AG04450 (cell line): Measurements from ENCODE around the gene CFAP20. TPM values are rescaled to one million over a fixed set of nuclear protein-coding genes. Genes with fewer than 3 reads are reported as not detected.

ENCODE experiments used
- CTCF ChIA-PET: fragments of 300-600, 350-600 bp; formaldehyde crosslinking; extraction: SDS; loops from one replicate; lab custom pipeline; 2022; ENCODE audit warnings: antibody characterized with exemption, inconsistent platforms; lab: Charles Lee
- POLR2A ChIA-PET: fragments of 350-600 bp; formaldehyde crosslinking; extraction: SDS; loops from one replicate; lab custom pipeline; 2021; ENCODE audit warnings: antibody characterized with exemption, inconsistent platforms; lab: Yijun Ruan, JAX
- DNase-seq: peaks from one replicate; pipeline ENCODE4 v3.0.0-alpha.2; 2011; ENCODE audit warnings: low read depth, low spot score
- H3K27ac ChIP-seq: one replicate; pipeline ENCODE4 v1.5.1; 2012; ENCODE audit warnings: low read depth, low read length, control low read depth
- H3K27me3 ChIP-seq: one replicate; pipeline ENCODE4 v1.6.0; 2012; ENCODE audit warnings: low read length; ENCODE audit not compliant: control insufficient read depth, insufficient read depth
- H3K4me3 ChIP-seq: 2 replicates; pipeline ENCODE4 v1.5.1; 2011; ENCODE audit warnings: mild to moderate bottlenecking, low read depth, low read length, control low read depth
- H3K9me3 ChIP-seq: 2 replicates; pipeline ENCODE4 v1.5.1; 2012; ENCODE audit warnings: low read length; ENCODE audit not compliant: control insufficient read depth, insufficient read depth
- CTCF ChIP-seq: IDR thresholded peaks from 2 replicates; pipeline ENCODE4 v1.5.1; 2011; ENCODE audit warnings: low read depth, low read length, control low read depth, inconsistent platforms
- polyA plus RNA-seq: library from polyadenylated mRNA; depleted of rRNA; stranded (reverse); fragments of >200 nt; gene quantifications from 2 replicates; pipeline ENCODE4 v1.2.3, GENCODE V29; 2011

The CFAP20 gene
- polyA plus RNA-seq, 1 experiment, result 35.7 TPM

DNA sequence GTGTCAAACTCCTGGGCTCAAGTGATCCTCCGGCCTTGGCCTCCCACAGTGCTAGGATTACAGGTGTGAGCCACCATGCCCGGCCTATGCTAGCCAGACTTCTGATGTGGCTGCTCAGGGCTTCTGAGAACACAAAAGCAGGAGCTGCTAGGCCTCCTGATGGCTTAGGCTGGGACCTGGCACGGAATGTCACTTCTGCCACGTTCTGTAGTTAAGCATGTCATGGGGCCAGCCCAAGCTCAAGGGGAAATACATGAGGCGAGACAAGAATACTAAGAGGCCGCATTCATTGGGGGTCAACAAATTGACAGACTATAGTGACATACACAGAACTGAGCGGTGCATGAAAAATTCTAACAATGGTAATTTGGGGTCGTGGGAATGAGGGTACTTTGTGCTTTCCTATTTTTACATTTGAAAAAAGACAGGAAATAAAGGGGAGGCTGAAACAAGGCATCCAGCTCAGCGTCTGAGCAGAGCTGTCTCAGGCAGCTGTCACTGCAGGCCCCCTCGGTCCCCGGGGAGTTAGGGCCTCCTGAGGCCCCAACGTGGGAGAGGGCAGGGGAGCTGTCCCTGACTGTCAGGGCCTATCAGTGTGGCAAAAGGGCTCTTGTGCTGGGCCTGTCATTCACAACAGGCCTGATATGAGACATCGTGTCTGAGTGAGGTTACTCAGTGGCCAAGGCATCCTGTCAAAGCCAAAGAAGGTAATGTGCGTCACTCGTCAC is 26.4 kb downstream of the CFAP20 start:
- Histone ChIP-seq H3K4me3 (no peak overlapping the region), H3K9me3 (no peaks in the 10 kb centered on the region), H3K27ac (no peak overlapping the region), H3K27me3 (peaks cover 13% of the 10 kb centered on the region)
- no peak for TF ChIP-seq CTCF
- POLR2A ChIA-PET, result no interaction called here
- CTCF ChIA-PET, result interaction anchor here (0.6 kb wide), 1 partner anchor 223 kb away, joined by 7 read pairs; no protein-coding TSS in a partner anchor
- DNase-seq, result no peak

DNA sequence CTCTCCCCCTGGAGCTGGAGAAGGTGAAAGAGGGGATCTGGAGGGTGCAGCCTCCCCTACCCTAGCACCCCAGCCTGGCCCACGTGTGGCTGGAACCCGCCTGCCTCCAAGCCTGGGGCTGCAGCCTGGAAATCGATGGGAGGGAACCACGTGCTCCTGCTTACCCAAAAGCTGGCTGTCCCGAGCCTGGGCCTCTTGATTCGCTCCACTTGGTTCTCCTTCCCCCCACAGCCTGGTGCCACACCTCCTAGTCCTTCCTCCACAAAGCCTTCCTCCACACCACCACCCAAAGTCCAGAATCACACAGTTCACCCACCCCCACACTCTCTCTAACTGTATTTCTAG is 29.3 kb downstream of the CFAP20 start:
- ChIA-PET POLR2A (no interaction called here), CTCF (no interaction called here)
- no peak overlapping the region for H3K4me3 ChIP-seq
- no peak overlapping the region for H3K27ac ChIP-seq
- H3K9me3 ChIP-seq, result no peaks in the 10 kb centered on the region
- DNase-seq, result no peak
- H3K27me3 ChIP-seq, result peaks cover 17% of the 10 kb centered on the region
- TF ChIP-seq CTCF, result no peak

DNA sequence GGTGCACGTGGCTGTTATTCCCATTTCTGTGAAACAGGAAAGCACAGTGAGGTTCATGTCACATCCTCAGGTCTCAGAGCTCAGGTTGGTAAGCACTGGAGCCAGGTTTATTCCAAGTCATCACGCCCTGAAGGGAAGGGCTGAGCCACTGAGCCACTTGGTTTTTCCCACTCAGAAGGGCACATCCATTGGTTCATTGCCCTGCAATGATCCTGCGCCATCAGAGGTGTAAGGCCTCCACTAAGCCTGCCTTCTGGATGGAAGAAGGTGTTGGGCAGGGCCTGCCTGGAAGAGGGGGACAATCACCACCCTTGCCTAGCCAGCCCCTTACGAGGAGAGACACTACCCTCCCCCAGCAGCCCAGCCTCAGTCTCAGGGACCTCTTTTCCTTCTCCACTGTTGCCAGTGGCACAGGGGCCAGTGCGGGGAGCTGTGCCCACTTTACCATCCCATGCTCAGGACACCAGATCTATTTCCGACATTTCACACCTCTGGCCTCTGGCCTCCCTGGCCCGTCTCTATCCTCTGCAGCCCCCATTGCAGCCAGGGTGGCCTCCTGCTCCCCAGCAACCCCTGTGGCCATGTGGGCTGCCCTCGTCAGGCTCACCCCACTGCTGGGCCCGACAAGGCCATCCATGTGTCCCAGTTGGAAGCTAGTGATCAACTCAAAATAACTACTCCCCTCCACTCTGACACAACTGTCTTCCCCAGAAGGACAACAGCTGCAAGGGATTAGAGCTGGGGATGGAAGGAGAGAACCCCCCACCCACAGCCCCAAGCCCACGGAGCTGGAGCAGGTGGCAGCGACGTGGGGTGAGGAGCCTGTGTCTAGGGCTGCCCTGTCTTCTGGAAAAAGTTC is 29.9 kb downstream of the CFAP20 start:
- no peak overlapping the region for H3K27ac ChIP-seq
- CTCF ChIA-PET, result no interaction called here
- no peaks in the 10 kb centered on the region for H3K9me3 ChIP-seq
- no peak overlapping the region for H3K4me3 ChIP-seq
- H3K27me3 ChIP-seq, result peaks cover 18% of the 10 kb centered on the region
- TF ChIP-seq CTCF, result no peak
- no peak for DNase-seq
- POLR2A ChIA-PET, result no interaction called here

GRCh38 chr16:58098207-58099096 is 30.7 kb downstream of the CFAP20 start:
- Histone ChIP-seq H3K4me3 (no peak overlapping the region), H3K9me3 (no peaks in the 10 kb centered on the region), H3K27me3 (peaks cover 24% of the 10 kb centered on the region), H3K27ac (no peak overlapping the region)
- POLR2A ChIA-PET, result no interaction called here
- CTCF ChIA-PET, result interaction anchor here (0.6 to 1.9 kb wide), 10 partner anchors 10 to 141 kb away, joined by 3 to 6 read pairs (median 4); no protein-coding TSS in a partner anchor
- DNase-seq, result no peak
- TF ChIP-seq CTCF, result no peak
